Epithelial cell of esophagus (primary cell): Measurements from ENCODE around the gene SEC14L6.

Source experiments
- DNase-seq: peaks from one replicate; pipeline ENCODE4 v3.0.0; 2010; ENCODE audit warnings: low read depth
- H3K4me3 ChIP-seq: 2 replicates; pipeline ENCODE4 v1.5.1; 2011; ENCODE audit warnings: mild to moderate bottlenecking, low read length, control low read depth
- CTCF ChIP-seq: IDR thresholded peaks from 2 replicates; pipeline ENCODE4 v1.5.1; 2011; ENCODE audit warnings: low read depth, mild to moderate bottlenecking, low read length, control low read depth, inconsistent platforms; ENCODE audit not compliant: insufficient read depth; ENCODE audit errors: missing control alignments

Gene SEC14L6

GRCh38 chr22:30516731-30517130 lies 29.8 kb downstream of the SEC14L6 start:
- no peak for TF ChIP-seq CTCF
- DNase-seq = no peak
- H3K4me3 ChIP-seq = no peak overlapping the region

- DNase-seq = no peak
- H3K4me3 ChIP-seq = no peak overlapping the region
- TF ChIP-seq CTCF = no peak
Measured at GRCh38 chr22:30516273-30516672, 30.3 kb downstream of the SEC14L6 start.

- no peak overlapping the region for H3K4me3 ChIP-seq
- DNase-seq = no peak
- no peak for TF ChIP-seq CTCF
Measured at GRCh38 chr22:30514252-30514651, 32.3 kb downstream of the SEC14L6 start.

- no peak for TF ChIP-seq CTCF
- DNase-seq = no peak
- H3K4me3 ChIP-seq = no peak overlapping the region
Measured at GRCh38 chr22:30513462-30513861, 33.1 kb downstream of the SEC14L6 start.

- TF ChIP-seq CTCF = no peak
- DNase-seq = no peak
- H3K4me3 ChIP-seq = no peak overlapping the region
Measured at GRCh38 chr22:30511911-30512310, 34.6 kb downstream of the SEC14L6 start.

GRCh38 chr22:30511109-30511508 lies 35.4 kb downstream of the SEC14L6 start:
- TF ChIP-seq CTCF = no peak
- no peak overlapping the region for H3K4me3 ChIP-seq
- DNase-seq = no peak

GRCh38 chr22:30508216-30508615 lies 38.3 kb downstream of the SEC14L6 start:
- DNase-seq = no peak
- no peak for TF ChIP-seq CTCF
- no peak overlapping the region for H3K4me3 ChIP-seq
